H1 (cell line): ENCODE data around the gene CHD1. TPM values are rescaled to one million over a fixed set of nuclear protein-coding genes. Genes with fewer than 3 reads are reported as not detected.

Source experiments
- CTCF ChIA-PET: fragments of 300-600 bp; sonication (Branson Sonifier 250); formaldehyde crosslinking; loops from one replicate; lab custom pipeline; 2021; ENCODE audit not compliant: partially characterized antibody; lab: Charles Lee
- POLR2A ChIA-PET: fragments of 300-600 bp; sonication (Branson Sonifier 250); formaldehyde crosslinking; loops from one replicate; lab custom pipeline; 2021; ENCODE audit warnings: inconsistent platforms; ENCODE audit not compliant: partially characterized antibody; lab: Charles Lee
- DNase-seq, 2 experiments: peaks; one replicate each; pipeline versions ENCODE4 v3.0.0 to v3.0.0-alpha.2; 2010 to 2022; ENCODE audit warnings: low spot score in 2 of 2, low read depth in 1 of 2, mixed read lengths in 1 of 2
- FAIRE-seq: peaks from 2 replicates; lab custom pipeline; 2011; peaks lifted over from hg19 to GRCh38; lab: Jason Lieb, UNC
- H2AFZ ChIP-seq: 2 replicates; pipeline ENCODE4 v1.8.1; 2012; ENCODE audit warnings: low read length, inconsistent platforms
- H2AK5ac ChIP-seq: 2 replicates; pipeline ENCODE4 v1.6.1; 2013; ENCODE audit warnings: low read depth, low read length
- H2BK120ac ChIP-seq: replicated peaks from 2 replicates; pipeline ENCODE3; 2013; ENCODE audit warnings: low read depth, low read length, inconsistent platforms
- H2BK12ac ChIP-seq: 2 replicates; pipeline ENCODE4 v1.6.1; 2013; ENCODE audit warnings: low read depth, low read length
- H2BK15ac ChIP-seq: 2 replicates; pipeline ENCODE4 v1.6.1; 2013; ENCODE audit warnings: low read length
- H2BK20ac ChIP-seq: 2 replicates; pipeline ENCODE4 v1.6.1; 2013; ENCODE audit warnings: low read length
- H2BK5ac ChIP-seq: 2 replicates; pipeline ENCODE4 v1.6.1; 2013; ENCODE audit warnings: low read depth, low read length
- H3K14ac ChIP-seq: 2 replicates; pipeline ENCODE4 v1.6.1; 2013; ENCODE audit warnings: inconsistent platforms; ENCODE audit not compliant: insufficient read length
- H3K18ac ChIP-seq: 2 replicates; pipeline ENCODE4 v1.6.1; 2013; ENCODE audit warnings: low read length; ENCODE audit errors: extremely low read depth
- H3K23ac ChIP-seq: 2 replicates; pipeline ENCODE4 v1.6.1; 2013; ENCODE audit warnings: inconsistent platforms; ENCODE audit not compliant: insufficient read length
- H3K23me2 ChIP-seq: 2 replicates; pipeline ENCODE4 v1.6.1; 2013; ENCODE audit warnings: low read depth, low read length
- H3K27ac ChIP-seq: 2 replicates; pipeline ENCODE4 v1.6.1; 2011; ENCODE audit warnings: low read depth, low read length, inconsistent platforms
- H3K27me3 ChIP-seq, 4 experiments: replicated peaks in 1 of 4; 1 replicate in 1 of 4; 2 replicates in 3 of 4; pipeline versions ENCODE4 v1.6.1 to v1.8.1; 2011 to 2013; ENCODE audit warnings: low read length in 3 of 4, mild to moderate bottlenecking in 3 of 4, inconsistent platforms in 2 of 4, mixed read lengths in 2 of 4, moderate library complexity in 1 of 4; ENCODE audit not compliant: control insufficient read depth in 3 of 4, insufficient read depth in 3 of 4; ENCODE audit errors: extremely low read depth in 1 of 4
- H3K36me3 ChIP-seq, 4 experiments: 2 replicates each; pipeline versions ENCODE4 v1.6.1 to v1.8.1; 2011 to 2013; ENCODE audit warnings: mild to moderate bottlenecking in 4 of 4, low read length in 3 of 4, moderate library complexity in 2 of 4, control low read depth in 1 of 4, inconsistent platforms in 1 of 4; ENCODE audit not compliant: insufficient read depth in 4 of 4, control insufficient read depth in 2 of 4
- H3K4ac ChIP-seq: replicated peaks from 2 replicates; pipeline ENCODE3; 2013; ENCODE audit warnings: low read length, low read depth, mixed read lengths, inconsistent platforms; ENCODE audit not compliant: insufficient read length
- H3K4me1 ChIP-seq, 4 experiments: replicated peaks in 1 of 4; 1 replicate in 1 of 4; 2 replicates in 3 of 4; pipeline versions ENCODE4 v1.6.1 to v1.8.1; 2011 to 2013; ENCODE audit warnings: low read length in 3 of 4, inconsistent platforms in 2 of 4, mixed read lengths in 1 of 4; ENCODE audit not compliant: insufficient read depth in 4 of 4, control insufficient read depth in 3 of 4
- H3K4me2 ChIP-seq, 2 experiments: 2 replicates each; pipeline versions ENCODE4 v1.6.1 to v1.8.1; 2011 to 2013; ENCODE audit warnings: low read depth in 2 of 2, low read length in 2 of 2, control low read depth in 1 of 2, inconsistent platforms in 1 of 2, mild to moderate bottlenecking in 1 of 2; ENCODE audit not compliant: insufficient read depth in 1 of 2
- H3K4me3 ChIP-seq, 4 experiments: fragments of 200-600, 300-600 bp in 1 of 4; sonication (generic), shearing (Covaris generic), sonication (Bioruptor Twin) in 1 of 4; 2 replicates each; pipeline versions ENCODE4 v1.5.1 to v1.8.1; 2011 to 2016; ENCODE audit warnings: low read length in 4 of 4, low read depth in 3 of 4, control low read depth in 2 of 4, inconsistent platforms in 2 of 4, mild to moderate bottlenecking in 2 of 4, mixed read lengths in 1 of 4, moderate library complexity in 1 of 4; ENCODE audit not compliant: insufficient read depth in 2 of 4; ENCODE audit errors: extremely low read depth in 1 of 4
- H3K56ac ChIP-seq: replicated peaks from 2 replicates; pipeline ENCODE3; 2013; ENCODE audit warnings: low read depth, mild to moderate bottlenecking, mixed read lengths, low read length, inconsistent platforms; ENCODE audit not compliant: insufficient read length
- H3K79me1 ChIP-seq: 2 replicates; pipeline ENCODE4 v1.6.1; 2013; ENCODE audit warnings: low read depth, low read length, control low read depth
- H3K79me2 ChIP-seq, 2 experiments: 2 replicates each; pipeline versions ENCODE4 v1.6.1 to v1.8.1; 2012 to 2013; ENCODE audit warnings: low read length in 2 of 2, mild to moderate bottlenecking in 2 of 2, inconsistent platforms in 1 of 2; ENCODE audit not compliant: insufficient read depth in 2 of 2, control insufficient read depth in 1 of 2
- H3K9ac ChIP-seq, 4 experiments: replicated peaks in 1 of 4; 1 replicate in 1 of 4; 2 replicates in 3 of 4; pipeline versions ENCODE4 v1.6.1 to v1.8.1; 2011 to 2013; ENCODE audit warnings: low read depth in 3 of 4, low read length in 3 of 4, control low read depth in 2 of 4, mild to moderate bottlenecking in 2 of 4, moderate library complexity in 2 of 4, inconsistent platforms in 1 of 4; ENCODE audit errors: extremely low read depth in 1 of 4
- H3K9me3 ChIP-seq, 2 experiments: 2 replicates each; pipeline versions ENCODE4 v1.6.1 to v1.8.1; 2012 to 2013; ENCODE audit warnings: mild to moderate bottlenecking in 2 of 2, moderate library complexity in 2 of 2, control low read depth in 1 of 2, inconsistent platforms in 1 of 2, low read depth in 1 of 2, low read length in 1 of 2, mixed read lengths in 1 of 2; ENCODE audit not compliant: insufficient read depth in 2 of 2
- H4K20me1 ChIP-seq, 2 experiments: replicated peaks in 1 of 2; 2 replicates each; pipeline versions ENCODE3 to v1.8.1; 2011 to 2013; ENCODE audit warnings: inconsistent platforms in 2 of 2, low read length in 2 of 2, mild to moderate bottlenecking in 1 of 2; ENCODE audit not compliant: insufficient read depth in 2 of 2, control insufficient read depth in 1 of 2
- H4K5ac ChIP-seq: 2 replicates; pipeline ENCODE4 v1.6.1; 2013; ENCODE audit warnings: low read length, low read depth, mixed read lengths, inconsistent platforms; ENCODE audit not compliant: insufficient read length
- H4K8ac ChIP-seq: 2 replicates; pipeline ENCODE4 v1.8.0; 2013; ENCODE audit warnings: mild to moderate bottlenecking, moderate library complexity, low read length, inconsistent platforms; ENCODE audit not compliant: insufficient read depth; ENCODE audit errors: extremely low read depth
- H4K91ac ChIP-seq: replicated peaks from 2 replicates; pipeline ENCODE3; 2013; ENCODE audit warnings: low read length, mixed read lengths, inconsistent platforms; ENCODE audit not compliant: insufficient read length
- ASH2L ChIP-seq: fragments of 200-600, 300-600 bp; sonication (generic); IDR thresholded peaks from one replicate; pipeline ENCODE4 v1.7.1; 2017; ENCODE audit warnings: low read length
- CHD2 ChIP-seq: IDR thresholded peaks from 2 replicates; pipeline ENCODE4 v1.6.1; 2012; ENCODE audit warnings: low read length, improper control_type of control experiment
- CTBP2 ChIP-seq: IDR thresholded peaks from 2 replicates; pipeline ENCODE4 v1.7.0; 2011; ENCODE audit warnings: borderline replicate concordance, mild to moderate bottlenecking, moderate library complexity, mixed read lengths, low read length; ENCODE audit not compliant: insufficient read depth, insufficient read length
- EGR1 ChIP-seq: IDR thresholded peaks from 2 replicates; pipeline ENCODE4 v1.6.1; 2011; ENCODE audit warnings: low read depth, low read length, borderline replicate concordance
- EZH2 ChIP-seq: fragments of 200-600 bp; sonication (generic); IDR thresholded peaks from 2 replicates; pipeline ENCODE4 v1.7.1; 2012; ENCODE audit warnings: low read depth, mild to moderate bottlenecking, moderate library complexity, low read length, inconsistent platforms; ENCODE audit not compliant: severe bottlenecking
- GABPA ChIP-seq: IDR thresholded peaks from 2 replicates; pipeline ENCODE4 v1.6.1; 2011; ENCODE audit warnings: mild to moderate bottlenecking, low read length, moderate library complexity, borderline replicate concordance; ENCODE audit not compliant: insufficient read depth
- HDAC6 ChIP-seq: IDR thresholded peaks from one replicate; pipeline ENCODE4 v1.7.1; 2012; ENCODE audit warnings: low read depth, mild to moderate bottlenecking, inconsistent platforms, low read length, moderate library complexity
- JUND ChIP-seq: IDR thresholded peaks from 2 replicates; pipeline ENCODE4 v1.6.1; 2011; ENCODE audit warnings: mild to moderate bottlenecking, improper control_type of control experiment, low read length
- MAFK ChIP-seq: IDR thresholded peaks from 2 replicates; pipeline ENCODE4 v1.6.1; 2012; ENCODE audit warnings: low read depth, mild to moderate bottlenecking, improper control_type of control experiment, low read length
- NANOG ChIP-seq: IDR thresholded peaks from 2 replicates; pipeline ENCODE4 v1.6.1; 2011; ENCODE audit warnings: low read length, low read depth, mild to moderate bottlenecking, inconsistent platforms; ENCODE audit not compliant: insufficient read depth, poor library complexity, severe bottlenecking
- RAD21 ChIP-seq, 2 experiments: IDR thresholded peaks in 1 of 2; conservative IDR thresholded peaks in 1 of 2; 2 replicates each; pipeline ENCODE4 v1.6.1; 2011; ENCODE audit warnings: low read depth in 2 of 2, low read length in 2 of 2, improper control_type of control experiment in 1 of 2, inconsistent platforms in 1 of 2, mild to moderate bottlenecking in 1 of 2, moderate library complexity in 1 of 2
- SIRT6 ChIP-seq: IDR thresholded peaks from one replicate; pipeline ENCODE4 v1.7.1; 2012; ENCODE audit warnings: low read length, inconsistent platforms
- SRF ChIP-seq: IDR thresholded peaks from 2 replicates; pipeline ENCODE4 v1.6.1; 2011; ENCODE audit warnings: mild to moderate bottlenecking, low read depth, low read length, moderate library complexity
- TAF7 ChIP-seq: optimal IDR thresholded peaks from 2 replicates; pipeline ENCODE3; 2011; ENCODE audit warnings: low read depth, mild to moderate bottlenecking, inconsistent platforms, low read length, moderate library complexity, borderline replicate concordance
- WGBS, 2 experiments: shearing (Covaris generic) in 1 of 2; methylation state at CpG; one replicate each; pipeline versions ENCODE4 v1.1.6 to v1.1.7; 2013 to 2015; ENCODE audit warnings: low lambda C conversion rate in 2 of 2, mixed read lengths in 2 of 2, inconsistent platforms in 1 of 2, low coverage in 1 of 2, missing lambda C conversion rate in 1 of 2; ENCODE audit not compliant: insufficient replicate concordance in 2 of 2, insufficient coverage in 1 of 2, insufficient read length in 1 of 2; ENCODE audit errors: extremely low coverage in 1 of 2, missing lambda C conversion rate in 1 of 2; 5-methylcytosine and 5-hydroxymethylcytosine counted together
- polyA plus RNA-seq, 7 experiments: library from polyadenylated mRNA; depleted of rRNA in 3 of 7; stranded (reverse) in 5 of 7; unstranded in 2 of 7; fragments of >200 nt in 5 of 7; fragments of 200-250 nt in 2 of 7; gene quantifications; 1 replicate in 5 of 7; 2 replicates in 1 of 7; 4 replicates in 1 of 7; pipeline versions ENCODE4 v1.2.1 to v1.2.3, GENCODE V29; 2011 to 2013; ENCODE audit warnings: missing spikeins in 2 of 7, mixed read lengths in 2 of 7
- total RNA-seq: library from RNA; stranded (reverse); fragmentation: NEBNext Ultra II Directional; extraction: Animal tissue kit (Norgen Biotek cat#: 25700); gene quantifications from 2 replicates; pipeline ENCODE4 v1.2.1, GENCODE V29; 2021

The CHD1 gene
- total and polyA plus RNA-seq, 2 of the 8 experiments (the other 6 are each of a cell fraction or from before 2014, with no cell fraction given) = 15.6 to 53.0 TPM

- Histone ChIP-seq H2BK20ac (no peak overlapping the region), H3K4ac (no peak overlapping the region), H2BK120ac (no peak overlapping the region), H2AFZ (no peak overlapping the region), H3K4me3 (no peak overlapping the region), H2AK5ac (no peak overlapping the region), H2BK12ac (no peak overlapping the region), H2BK5ac (no peak overlapping the region), H3K23ac (no peak overlapping the region), H4K20me1 (peaks cover 2 to 6% of the 10 kb centered on the region in 2 experiments), H4K8ac (no peak overlapping the region), H3K4me2 (no peak overlapping the region), H3K9ac (no peak overlapping the region), H4K5ac (no peak overlapping the region), H3K14ac (no peak overlapping the region), H4K91ac (no peak overlapping the region), H3K36me3 (peaks cover 0 to 63% (median 21%) of the 10 kb centered on the region in 4 experiments; a peak in 7 of 8 replicates), H3K56ac (no peak overlapping the region), H3K27me3 (no peaks in the 10 kb centered on the region), H3K79me2 (peaks cover 4 to 88% of the 10 kb centered on the region in 2 experiments; a peak in 3 of 4 replicates), H3K23me2 (peaks cover 6% of the 10 kb centered on the region), H3K9me3 (no peaks in the 10 kb centered on the region)
- ChIA-PET POLR2A (interaction anchor here (0.7 to 1.5 kb wide), 2 partner anchors 11 to 16 kb away, joined by 3 to 5 read pairs; no protein-coding TSS in a partner anchor), CTCF (interaction anchor here (0.6 to 2.5 kb wide), 11 partner anchors 9 to 1991 kb away, joined by 3 to 7 read pairs (median 3); no protein-coding TSS in a partner anchor)
- 86% methylated on average over 3 of the region's 3 CpGs; no CpG with 5 or more reads in 1 of the 2 experiments for WGBS, 2 experiments
- FAIRE-seq (no peak), DNase-seq (no peak)
- TF ChIP-seq TAF7 = no peak
- no peak for TF ChIP-seq EZH2
- TF ChIP-seq MAFK = no peak
- no peak for TF ChIP-seq HDAC6
- TF ChIP-seq SIRT6 = no peak
- no peak for TF ChIP-seq ASH2L
- no peak for TF ChIP-seq EGR1
- TF ChIP-seq CHD2 = no peak
- no peak for TF ChIP-seq CTBP2
- TF ChIP-seq RAD21 (IDR thresholded peaks at IDR 0.05 in 1 of 2, conservative IDR thresholded peaks at IDR 0.05 in 1 of 2; ENCODE audit: low read depth in 2 of 2, low read length in 2 of 2) = no peak; a peak in 1 of 4 replicates
- no peak for TF ChIP-seq NANOG
- no peak for TF ChIP-seq SRF
- no peak for TF ChIP-seq JUND
- no peak for TF ChIP-seq GABPA
- TF ChIP-seq, all 59 proteins: peak for 0
- H3K79me1 ChIP-seq = no peaks in the 10 kb centered on the region; the same call in 1 of the 2 replicates
- H2BK15ac ChIP-seq = no peak overlapping the region
- H3K27ac ChIP-seq = no peak overlapping the region
- H3K18ac ChIP-seq = no peak overlapping the region
- H3K4me1 ChIP-seq = peaks cover 0 to 3% (median 0%) of the 10 kb centered on the region in 4 experiments; a peak in 1 of 7 replicates
Observed at GRCh38 chr5:98923966-98924365, 4.8 kb downstream of the CHD1 start.
